DND-41 (cell line): Measurements from ENCODE around the gene MOXD1.

Experiments
- ATAC-seq: fragments of 200-7000 bp; cut with Tn5 transposase; 3 replicates; pipeline ENCODE4 v1.9.1; 2021; ENCODE audit warnings: low read depth; ENCODE audit not compliant: insufficient read depth
- DNase-seq: peaks from one replicate; pipeline ENCODE4 v3.0.0-alpha.2; 2020
- H2AFZ ChIP-seq: 2 replicates; pipeline ENCODE4 v1.6.0; 2012; ENCODE audit warnings: low read depth, low read length
- H3K27ac ChIP-seq: 2 replicates; pipeline ENCODE4 v1.5.1; 2012; ENCODE audit warnings: low read length, inconsistent platforms
- H3K27me3 ChIP-seq: fragments of 200-600 bp; sonication (generic); 2 replicates; pipeline ENCODE4 v1.6.0; 2012; ENCODE audit warnings: low read length, mild to moderate bottlenecking, inconsistent platforms; ENCODE audit not compliant: insufficient read depth, poor library complexity
- H3K36me3 ChIP-seq: 2 replicates; pipeline ENCODE4 v1.5.1; 2012; ENCODE audit warnings: low read length, inconsistent platforms; ENCODE audit not compliant: insufficient read depth
- H3K4me1 ChIP-seq: 2 replicates; pipeline ENCODE4 v1.5.1; 2012; ENCODE audit warnings: mild to moderate bottlenecking, low read length; ENCODE audit not compliant: insufficient read depth
- H3K4me2 ChIP-seq: 2 replicates; pipeline ENCODE4 v1.6.0; 2012; ENCODE audit warnings: mild to moderate bottlenecking, moderate library complexity, low read length, inconsistent platforms; ENCODE audit not compliant: insufficient read depth
- H3K4me3 ChIP-seq, 2 experiments: fragments of 200-600 bp in 1 of 2; shearing (Covaris generic) in 1 of 2; 2 replicates each; pipeline ENCODE4 v1.5.1; 2012 to 2016; ENCODE audit warnings: inconsistent platforms in 2 of 2, low read length in 2 of 2, mild to moderate bottlenecking in 2 of 2, low read depth in 1 of 2, moderate library complexity in 1 of 2
- H3K79me2 ChIP-seq: 2 replicates; pipeline ENCODE4 v1.6.0; 2012; ENCODE audit warnings: low read length, inconsistent platforms; ENCODE audit not compliant: insufficient read depth
- H3K9ac ChIP-seq: 2 replicates; pipeline ENCODE4 v1.6.0; 2012; ENCODE audit warnings: low read depth, mild to moderate bottlenecking, inconsistent platforms, low read length, moderate library complexity
- H3K9me3 ChIP-seq: 2 replicates; pipeline ENCODE4 v1.5.1; 2012; ENCODE audit warnings: low read length, moderate library complexity, mild to moderate bottlenecking, inconsistent platforms; ENCODE audit not compliant: insufficient read depth, severe bottlenecking
- H4K20me1 ChIP-seq: 2 replicates; pipeline ENCODE4 v1.6.0; 2012; ENCODE audit warnings: low read length; ENCODE audit not compliant: insufficient read depth
- CTCF ChIP-seq: IDR thresholded peaks from 2 replicates; pipeline ENCODE4 v1.5.1; 2012; ENCODE audit warnings: borderline replicate concordance, low read length, moderate library complexity, mild to moderate bottlenecking; ENCODE audit not compliant: poor library complexity, severe bottlenecking; ENCODE audit errors: extremely low read depth
- EZH2 ChIP-seq: IDR thresholded peaks from 3 replicates; pipeline ENCODE4 v1.6.1; 2012; ENCODE audit warnings: borderline replicate concordance, low read depth, mild to moderate bottlenecking, moderate library complexity, low read length, inconsistent platforms; ENCODE audit not compliant: severe bottlenecking

MOXD1 gene

GRCh38 chr6:132285004-132285780 is 116.1 kb downstream of the MOXD1 start:
- TF ChIP-seq CTCF = no peak
- no peak for TF ChIP-seq EZH2
- no peak for DNase-seq
- no peak for ATAC-seq
- no peaks in the 10 kb centered on the region for H4K20me1 ChIP-seq
- H2AFZ ChIP-seq = no peak overlapping the region
- no peak overlapping the region for H3K4me3 ChIP-seq
- no peak overlapping the region for H3K4me2 ChIP-seq
- H3K27me3 ChIP-seq = peaks cover 9% of the 10 kb centered on the region
- no peaks in the 10 kb centered on the region for H3K36me3 ChIP-seq
- H3K9ac ChIP-seq = no peak overlapping the region
- H3K79me2 ChIP-seq = no peaks in the 10 kb centered on the region
- H3K4me1 ChIP-seq = no peaks in the 10 kb centered on the region
- H3K27ac ChIP-seq = no peak overlapping the region
- H3K9me3 ChIP-seq = no peaks in the 10 kb centered on the region

- Histone ChIP-seq H3K4me1 (peaks cover 5% of the 10 kb centered on the region), H3K79me2 (no peaks in the 10 kb centered on the region), H2AFZ (no peak overlapping the region), H3K27me3 (peaks cover 9% of the 10 kb centered on the region), H3K9me3 (no peaks in the 10 kb centered on the region), H3K4me3 (no peak overlapping the region), H3K27ac (no peak overlapping the region), H3K4me2 (no peak overlapping the region), H3K9ac (no peak overlapping the region), H3K36me3 (no peaks in the 10 kb centered on the region), H4K20me1 (no peaks in the 10 kb centered on the region)
- ATAC-seq (no peak), DNase-seq (no peak)
- TF ChIP-seq EZH2 = no peak
- no peak for TF ChIP-seq CTCF
Measured at GRCh38 chr6:132282696-132283095, 118.6 kb downstream of the MOXD1 start.

GRCh38 chr6:132280436-132280835 is 120.8 kb downstream of the MOXD1 start:
- TF ChIP-seq CTCF = no peak
- no peak for TF ChIP-seq EZH2
- Histone ChIP-seq H2AFZ (no peak overlapping the region), H3K79me2 (no peaks in the 10 kb centered on the region), H3K9ac (no peak overlapping the region), H3K27ac (no peak overlapping the region), H3K27me3 (peaks cover 3% of the 10 kb centered on the region), H3K9me3 (no peaks in the 10 kb centered on the region), H3K4me3 (no peak overlapping the region), H3K4me1 (peaks cover 5% of the 10 kb centered on the region), H3K36me3 (no peaks in the 10 kb centered on the region), H3K4me2 (no peak overlapping the region), H4K20me1 (no peaks in the 10 kb centered on the region)
- DNase-seq = no peak
- ATAC-seq = no peak
